T-helper 2 cell treated with Interferon-gamma antibody and Interleukin-4, amounts not matched to agents 100 ng/mL and 5 ng/mL, for 36 hours (primary cell): ENCODE measurements around the gene LAMB4. TPM values are rescaled to one million over a fixed set of nuclear protein-coding genes. Genes with fewer than 3 reads are reported as not detected.

Experiments
- intact Hi-C: fragments of 100-400 bp; cut with micrococcal nuclease; formaldehyde crosslinking; loops from one replicate; pipeline ENCODE4 v1.15.1; 2023
- total RNA-seq: library from RNA; stranded (reverse); gene quantifications from 2 replicates; pipeline ENCODE4 v1.2.3, GENCODE V29; 2022

The LAMB4 gene
- total RNA-seq, 1 donor from 2014 or later = not detected

GRCh38 chr7:108112683-108113082, 17.5 kb downstream of the LAMB4 start:
- intact Hi-C loops = no loop called here

GRCh38 chr7:108109221-108109908, 20.8 kb downstream of the LAMB4 start:
- intact Hi-C loops = loop anchor here (1.0 kb wide), 1 partner anchor 37 kb away; no protein-coding TSS in a partner anchor

DNA sequence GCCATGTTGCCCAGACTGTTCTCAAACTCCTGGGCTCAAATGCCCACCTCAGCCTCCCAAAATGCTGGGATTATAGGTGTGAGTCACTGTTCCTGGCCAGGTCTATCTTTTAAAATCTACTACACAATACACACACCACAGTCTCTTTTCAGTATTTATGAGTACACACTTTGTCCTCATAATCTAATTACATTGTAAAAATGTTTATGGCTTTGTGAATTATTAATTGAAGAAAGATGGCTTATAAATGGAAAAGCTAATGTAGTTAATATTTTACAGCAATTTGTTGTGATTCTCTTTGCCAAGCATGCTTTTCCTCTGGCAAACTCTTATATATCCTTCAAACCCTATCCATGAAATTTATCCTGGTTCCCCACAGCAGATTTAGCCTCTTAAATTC, 22.0 kb downstream of the LAMB4 start:
- intact Hi-C loops = no loop called here

- intact Hi-C loops = no loop called here
These were observed 25.8 kb downstream of the LAMB4 start for GRCh38 chr7:108104324-108104723.

DNA sequence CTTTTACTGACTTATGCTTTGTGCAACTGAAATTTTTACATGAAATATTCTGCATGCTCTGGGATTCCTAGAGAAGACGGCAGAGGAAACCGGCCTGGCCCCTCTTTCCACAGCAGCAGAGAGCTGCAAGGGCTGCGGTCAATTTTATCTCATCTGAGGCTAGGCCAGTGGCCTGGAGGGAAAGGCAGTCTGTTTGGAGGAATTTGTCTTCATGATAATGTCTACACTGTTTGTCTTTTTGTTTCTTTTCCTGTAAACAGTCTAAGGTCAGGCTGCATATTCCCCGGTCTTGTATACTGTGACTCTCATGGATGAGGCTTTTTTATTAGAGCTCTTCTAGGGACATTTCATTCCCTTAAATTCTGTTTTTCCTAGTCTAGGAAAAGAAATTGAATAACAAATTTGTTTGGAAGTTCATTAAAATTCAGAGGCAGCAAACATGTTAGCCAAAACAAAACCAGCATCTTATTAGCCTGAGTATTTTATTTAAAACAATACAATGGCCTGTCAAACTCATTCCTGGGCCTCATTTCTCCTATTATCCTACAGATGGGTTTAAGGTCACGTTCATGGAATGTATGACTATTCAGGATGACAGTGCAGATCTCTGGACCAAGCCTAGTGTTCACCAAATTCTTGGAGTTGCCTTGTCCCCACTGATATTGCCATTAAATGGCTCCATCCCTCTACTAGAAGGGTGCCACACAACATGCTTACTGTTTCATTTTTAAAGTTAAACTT, 26.4 kb downstream of the LAMB4 start:
- intact Hi-C loops = no loop called here

DNA sequence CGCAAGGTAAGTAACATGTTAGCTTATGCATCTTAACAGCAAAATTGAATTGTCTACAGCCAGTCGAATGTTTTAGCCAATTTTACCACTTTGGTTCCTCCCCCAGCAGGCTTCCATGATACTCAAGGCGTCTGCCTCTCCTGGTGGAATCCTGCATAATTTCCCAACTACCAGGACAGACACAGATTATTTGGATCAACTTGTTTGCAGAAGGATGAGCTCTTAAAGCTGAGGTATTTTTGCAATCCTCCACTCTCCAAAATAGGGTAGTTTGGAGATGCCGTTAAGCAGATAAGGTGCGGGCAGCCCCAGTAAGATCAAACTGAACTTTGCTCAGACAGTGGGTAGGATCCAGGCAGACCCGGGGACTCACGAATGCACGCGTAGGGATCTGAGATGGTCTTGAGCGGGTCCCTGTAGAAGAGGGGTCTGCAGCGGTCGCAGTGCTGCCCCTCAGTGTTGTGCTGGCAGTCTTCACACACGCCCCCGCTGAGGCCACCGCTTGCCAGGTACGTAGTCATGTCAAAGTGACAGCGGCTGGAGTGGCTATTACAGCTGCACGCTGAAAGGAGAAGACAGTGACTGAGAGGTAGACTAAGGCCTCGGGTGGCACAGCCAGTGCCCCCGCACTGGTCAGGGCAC, 27.4 kb downstream of the LAMB4 start:
- intact Hi-C loops = no loop called here

GRCh38 chr7:108101759-108102158, 28.4 kb downstream of the LAMB4 start:
- intact Hi-C loops = no loop called here

DNA sequence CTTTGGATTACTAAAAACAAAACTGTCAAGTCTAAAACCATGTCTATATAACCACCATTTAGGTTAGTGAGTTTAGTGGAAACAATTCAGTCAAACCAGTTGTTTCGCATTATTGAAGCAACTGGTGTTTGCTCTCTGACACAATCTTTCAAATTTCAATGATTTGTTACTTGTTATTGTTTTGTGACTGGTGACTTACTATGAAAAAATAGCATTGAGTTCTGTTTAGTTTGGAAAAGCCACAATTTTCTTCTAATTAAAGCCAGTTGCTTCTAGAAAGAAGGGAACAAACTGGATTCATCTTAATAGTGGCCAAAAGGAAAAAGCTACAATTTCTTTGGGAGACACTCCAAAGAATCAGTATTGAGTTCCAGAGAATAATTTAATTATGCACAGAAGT, 30.4 kb downstream of the LAMB4 start:
- intact Hi-C loops = no loop called here

GRCh38 chr7:108097703-108098102, 32.5 kb downstream of the LAMB4 start:
- intact Hi-C loops = no loop called here

GRCh38 chr7:108096996-108097395, 33.2 kb downstream of the LAMB4 start:
- intact Hi-C loops = no loop called here

- intact Hi-C loops = no loop called here
These were observed 35.0 kb downstream of the LAMB4 start for GRCh38 chr7:108094933-108095710.

GRCh38 chr7:108094346-108094745, 35.8 kb downstream of the LAMB4 start:
- intact Hi-C loops = no loop called here

GRCh38 chr7:108093851-108094331, 36.3 kb downstream of the LAMB4 start:
- intact Hi-C loops = no loop called here

GRCh38 chr7:108093341-108093740, 36.8 kb downstream of the LAMB4 start:
- intact Hi-C loops = no loop called here

- intact Hi-C loops = no loop called here
These were observed 38.7 kb downstream of the LAMB4 start for GRCh38 chr7:108091461-108091831.

- intact Hi-C loops = no loop called here
These were observed 39.2 kb downstream of the LAMB4 start for GRCh38 chr7:108090791-108091460.

DNA sequence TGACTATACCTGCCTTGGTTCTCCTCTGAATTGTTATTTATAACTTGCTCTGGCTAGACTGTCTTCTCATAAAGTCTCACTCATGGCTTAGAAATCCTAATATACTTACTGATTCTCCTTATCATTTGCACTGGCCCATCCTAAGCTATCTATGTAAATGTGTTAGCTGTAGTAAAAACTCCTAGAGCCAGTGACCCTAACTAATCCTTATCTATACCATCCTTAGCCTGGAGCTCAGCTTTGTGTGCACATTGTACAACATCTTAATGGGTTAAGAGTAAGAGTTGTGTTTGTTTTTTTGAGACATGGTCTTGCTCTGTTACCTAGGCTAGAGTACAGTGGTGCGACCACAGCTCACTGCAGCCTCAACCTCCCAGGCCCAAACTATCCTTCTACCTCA, 40.8 kb downstream of the LAMB4 start:
- intact Hi-C loops = no loop called here

DNA sequence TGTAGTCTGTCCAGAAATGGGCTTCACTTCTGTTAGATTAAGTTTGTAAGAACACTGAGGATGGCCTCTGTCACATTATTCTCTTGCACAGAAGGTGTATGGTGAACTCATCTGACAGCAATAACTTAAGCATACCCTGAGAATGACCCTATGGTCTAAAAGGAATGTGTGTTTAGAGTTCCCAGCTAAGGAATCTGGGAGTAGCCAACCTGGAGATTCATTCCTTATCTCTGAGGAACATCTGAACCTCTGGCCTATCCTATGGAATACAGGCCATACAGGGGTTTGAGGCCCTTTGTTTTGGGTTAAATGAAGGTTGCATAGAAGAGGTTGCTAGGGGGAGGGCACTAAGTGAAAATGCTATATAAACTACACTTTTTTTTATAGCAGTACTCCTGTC, 41.4 kb downstream of the LAMB4 start:
- intact Hi-C loops = no loop called here

- intact Hi-C loops = no loop called here
These were observed 42.4 kb downstream of the LAMB4 start for GRCh38 chr7:108087778-108088177.

GRCh38 chr7:108086962-108087361, 43.2 kb downstream of the LAMB4 start:
- intact Hi-C loops = no loop called here

DNA sequence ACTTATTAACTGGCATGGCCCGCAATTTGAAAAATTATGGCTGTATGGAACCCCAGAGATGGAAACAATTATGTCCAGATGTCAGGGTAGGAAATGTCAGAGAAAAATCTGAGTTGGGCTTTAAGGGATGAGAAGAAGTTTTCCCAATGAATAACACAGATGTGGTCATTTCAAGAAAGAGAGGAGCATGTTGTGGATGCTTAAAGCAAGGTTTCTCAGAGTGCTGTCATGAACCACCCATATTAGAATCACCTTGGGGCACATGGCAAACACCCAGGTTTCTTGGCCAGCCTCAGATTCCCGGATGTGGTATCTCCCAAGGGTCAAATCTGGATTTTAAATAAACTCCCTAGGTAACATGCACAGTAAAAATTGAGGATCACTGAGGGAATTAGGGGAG, 43.6 kb downstream of the LAMB4 start:
- intact Hi-C loops = no loop called here
